WERI-Rb-1 (cell line): ENCODE measurements around the gene CRABP2.

Experiments used
- DNase-seq: peaks from one replicate; pipeline ENCODE4 v3.0.0-alpha.2; 2020
- H3K27ac ChIP-seq: fragments of 250-450 bp; sonication (Bioruptor Pico); 2 replicates; pipeline ENCODE4 v1.5.1; 2020; ENCODE audit warnings: mild to moderate bottlenecking, moderate library complexity
- H3K27me3 ChIP-seq: fragments of 250-450 bp; sonication (Bioruptor Pico); 2 replicates; pipeline ENCODE4 v1.5.1; 2021; ENCODE audit warnings: mild to moderate bottlenecking, low read depth, moderate library complexity; ENCODE audit not compliant: insufficient read depth, severe bottlenecking
- H3K36me3 ChIP-seq: fragments of 250-450 bp; sonication (Bioruptor Pico); 2 replicates; pipeline ENCODE4 v1.5.1; 2020; ENCODE audit warnings: mild to moderate bottlenecking, moderate library complexity
- H3K4me3 ChIP-seq: 2 replicates; pipeline ENCODE4 v1.5.1; 2011; ENCODE audit warnings: low read depth, mild to moderate bottlenecking, control low read depth, low read length
- H3K9me3 ChIP-seq: fragments of 250-450 bp; sonication (Bioruptor Pico); 2 replicates; pipeline ENCODE4 v1.5.1; 2021; ENCODE audit warnings: mild to moderate bottlenecking, moderate library complexity; ENCODE audit not compliant: severe bottlenecking
- CTCF ChIP-seq: IDR thresholded peaks from 2 replicates; pipeline ENCODE4 v1.5.1; 2011; ENCODE audit warnings: low read depth, mild to moderate bottlenecking, control low read depth, inconsistent platforms, low read length

Gene CRABP2

GRCh38 chr1:156662800-156663055 is 42.7 kb downstream of the CRABP2 start:
- TF ChIP-seq CTCF, result no peak
- peak overlapping the region; percentile 97 for H3K27ac ChIP-seq
- no peaks in the 10 kb centered on the region for H3K36me3 ChIP-seq
- no peak overlapping the region for H3K4me3 ChIP-seq
- DNase-seq, result no peak
- H3K9me3 ChIP-seq, result no peaks in the 10 kb centered on the region
- no peaks in the 10 kb centered on the region for H3K27me3 ChIP-seq

GRCh38 chr1:156662005-156662799 is 43.2 kb downstream of the CRABP2 start:
- Histone ChIP-seq H3K27me3 (no peaks in the 10 kb centered on the region), H3K9me3 (no peaks in the 10 kb centered on the region), H3K36me3 (no peaks in the 10 kb centered on the region), H3K4me3 (no peak overlapping the region), H3K27ac (peak overlapping the region; percentile 97)
- DNase-seq, result no peak
- TF ChIP-seq CTCF, result no peak

GRCh38 chr1:156660752-156661112 is 44.7 kb downstream of the CRABP2 start:
- no peak for TF ChIP-seq CTCF
- DNase-seq, result no peak
- Histone ChIP-seq H3K9me3 (no peaks in the 10 kb centered on the region), H3K4me3 (peak overlapping the region; percentile 17), H3K36me3 (no peaks in the 10 kb centered on the region), H3K27ac (peak overlapping the region; percentile 97), H3K27me3 (no peaks in the 10 kb centered on the region)

GRCh38 chr1:156659988-156660751 is 45.2 kb downstream of the CRABP2 start:
- Histone ChIP-seq H3K9me3 (no peaks in the 10 kb centered on the region), H3K27ac (peak overlapping the region; percentile 97), H3K27me3 (no peaks in the 10 kb centered on the region), H3K36me3 (no peaks in the 10 kb centered on the region), H3K4me3 (no peak overlapping the region)
- peak; percentile 100 for DNase-seq
- TF ChIP-seq CTCF, result peak; percentile 99

- no peak for DNase-seq
- no peak overlapping the region for H3K4me3 ChIP-seq
- 0 out of 2 replicates have a peak overlapping the region, but pooled peaks have one; percentile 2 for H3K27ac ChIP-seq
- TF ChIP-seq CTCF, result no peak
- no peaks in the 10 kb centered on the region for H3K27me3 ChIP-seq
- H3K9me3 ChIP-seq, result no peaks in the 10 kb centered on the region
- no peaks in the 10 kb centered on the region for H3K36me3 ChIP-seq
These were observed 45.8 kb downstream of the CRABP2 start for GRCh38 chr1:156659661-156659987.
